Peyer's patch (tissue), 4 donors: ENCODE measurements around the gene CYP1B1.

ENCODE experiments used
- CTCF ChIP-seq, 6 experiments: fragments of 450-650 bp in 4 of 6; fragments of 200-600 bp in 2 of 6; sonication (generic) in 1 of 6; IDR thresholded peaks; one replicate each; pipeline ENCODE4 v1.5.1; 2017 to 2019; ENCODE audit warnings: antibody characterized with exemption in 6 of 6, mild to moderate bottlenecking in 3 of 6, moderate library complexity in 1 of 6
- POLR2A ChIP-seq, 2 donors: fragments of 450-650 bp; IDR thresholded peaks; one replicate each; pipeline ENCODE4 v1.5.1; 2017; ENCODE audit warnings: antibody characterized with exemption in 2 of 2, mild to moderate bottlenecking in 2 of 2, moderate library complexity in 2 of 2

DNA sequence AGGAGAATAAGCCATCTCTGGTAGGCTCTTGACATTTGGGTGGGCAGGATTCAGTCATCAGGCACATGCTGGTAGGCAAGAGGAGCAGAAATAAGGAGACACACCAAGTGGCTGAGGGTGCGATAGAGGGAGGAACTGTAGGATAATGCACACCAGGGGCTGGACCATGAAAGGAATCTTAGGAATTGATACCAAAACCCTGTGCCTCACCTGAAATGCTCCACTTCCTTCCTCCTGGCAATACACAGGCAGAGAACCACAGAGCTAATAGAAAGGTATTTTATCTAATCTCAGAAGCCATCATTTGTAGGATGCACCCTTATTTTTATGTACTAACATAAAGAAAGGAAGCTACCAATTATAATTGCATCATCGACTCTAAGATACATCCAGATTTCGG, 4.4 kb upstream of the CYP1B1 start:
- TF ChIP-seq CTCF (IDR thresholded peaks at IDR 0.05) (no peak), POLR2A (IDR thresholded peaks at IDR 0.05) (no peak)
